Naive thymus-derived CD4-positive, alpha-beta T cell (primary cell): Measurements from ENCODE around the gene SPTA1. TPM values are rescaled to one million over a fixed set of nuclear protein-coding genes. Genes with fewer than 3 reads are reported as not detected.

Experiments used
- ATAC-seq: fragments of 150-1000 bp; cut with Tn5 transposase; 2 replicates; pipeline ENCODE4 v1.10.0; 2021; ENCODE audit warnings: mild to moderate bottlenecking, moderate library complexity
- CTCF ChIA-PET: fragments of 350-600 bp; sonication (Branson Sonifier 250); formaldehyde crosslinking; loops from one replicate; lab custom pipeline; 2021; ENCODE audit warnings: antibody characterized with exemption; lab: Charles Lee
- POLR2A ChIA-PET: fragments of 350-600 bp; sonication (Branson Sonifier 250); formaldehyde crosslinking; loops from one replicate; lab custom pipeline; 2021; ENCODE audit warnings: antibody characterized with exemption, inconsistent platforms; lab: Charles Lee
- DNase-seq, 9 donors: peaks; one replicate each; pipeline versions ENCODE4 v3.0.0 to v3.0.0-alpha.2; 2020 to 2022; ENCODE audit warnings: mixed read lengths in 1 of 9
- H3K27ac ChIP-seq: one replicate; pipeline ENCODE4 v1.7.0; 2013; ENCODE audit warnings: mild to moderate bottlenecking, low read depth, low read length, moderate library complexity
- H3K27me3 ChIP-seq, 2 donors: one replicate each; pipeline ENCODE4 v1.7.0; 2013; ENCODE audit warnings: low read length in 2 of 2, mild to moderate bottlenecking in 2 of 2, moderate library complexity in 2 of 2; ENCODE audit not compliant: control insufficient read depth in 2 of 2, insufficient read depth in 2 of 2
- H3K36me3 ChIP-seq, 3 experiments: 1 replicate in 2 of 3; 2 replicates in 1 of 3; pipeline ENCODE4 v1.7.0; 2013; ENCODE audit warnings: low read length in 3 of 3, mild to moderate bottlenecking in 3 of 3, moderate library complexity in 1 of 3; ENCODE audit not compliant: insufficient read depth in 3 of 3, control insufficient read depth in 2 of 3
- H3K4me1 ChIP-seq, 2 donors: one replicate each; pipeline ENCODE4 v1.7.0; 2013; ENCODE audit warnings: low read length in 2 of 2, mild to moderate bottlenecking in 2 of 2, moderate library complexity in 1 of 2; ENCODE audit not compliant: control insufficient read depth in 2 of 2, insufficient read depth in 2 of 2
- H3K4me3 ChIP-seq: 2 replicates; pipeline ENCODE4 v1.7.0; 2013; ENCODE audit warnings: mild to moderate bottlenecking, low read length
- H3K9me3 ChIP-seq, 3 experiments: 1 replicate in 2 of 3; 2 replicates in 1 of 3; pipeline ENCODE4 v1.7.0; 2013; ENCODE audit warnings: low read length in 3 of 3; ENCODE audit not compliant: control insufficient read depth in 2 of 3
- H3K27ac Mint-ChIP-seq, 9 donors: one replicate each; pipeline ENCODE4 v1.8.0; 2020 to 2022; ENCODE audit warnings: mixed read lengths in 9 of 9, mild to moderate bottlenecking in 8 of 9, moderate library complexity in 5 of 9, inconsistent platforms in 2 of 9
- H3K27me3 Mint-ChIP-seq, 5 donors: one replicate each; pipeline ENCODE4 v1.8.0; 2021 to 2022; ENCODE audit warnings: mixed read lengths in 5 of 5, mild to moderate bottlenecking in 1 of 5
- H3K36me3 Mint-ChIP-seq, 5 donors: one replicate each; pipeline ENCODE4 v1.8.0; 2020 to 2022; ENCODE audit warnings: mixed read lengths in 5 of 5, mild to moderate bottlenecking in 3 of 5, inconsistent platforms in 1 of 5
- H3K4me1 Mint-ChIP-seq, 7 donors: one replicate each; pipeline ENCODE4 v1.8.0; 2020 to 2022; ENCODE audit warnings: mixed read lengths in 7 of 7, mild to moderate bottlenecking in 3 of 7, inconsistent platforms in 1 of 7
- H3K4me3 Mint-ChIP-seq, 10 donors: one replicate each; pipeline ENCODE4 v1.8.0; 2020 to 2022; ENCODE audit warnings: mild to moderate bottlenecking in 10 of 10, mixed read lengths in 10 of 10, moderate library complexity in 6 of 10, inconsistent platforms in 2 of 10
- H3K9me3 Mint-ChIP-seq, 11 donors: one replicate each; pipeline ENCODE4 v1.8.0; 2020 to 2022; ENCODE audit warnings: mixed read lengths in 11 of 11, mild to moderate bottlenecking in 4 of 11, inconsistent platforms in 1 of 11, moderate library complexity in 1 of 11
- intact Hi-C, 2 donors: fragments of 100-400 bp; cut with micrococcal nuclease; formaldehyde crosslinking; loops; one replicate each; pipeline ENCODE4 v1.15.1; 2023
- polyA plus RNA-seq, 2 donors: library from polyadenylated mRNA; unstranded; fragments of 300-500 nt; fragmentation: Illumina TruSeq; gene quantifications; one replicate each; pipeline ENCODE4 v1.2.3, GENCODE V29; 2021
- total RNA-seq, 6 experiments: library from RNA in 5 of 6; stranded (reverse) in 5 of 6; gene quantifications; 1 replicate in 5 of 6; 2 replicates in 1 of 6; pipeline ENCODE4 v1.2.3 and lab custom pipeline; 2021 to 2026

The SPTA1 gene
- total and polyA plus RNA-seq, 7 experiments from 2014 or later, result not detected

GRCh38 chr1:158724442-158724841 is 37.9 kb upstream of the SPTA1 start:
- Histone ChIP-seq H3K36me3 (no peaks in the 10 kb centered on the region), H3K27me3 (no peaks in the 10 kb centered on the region), H3K9me3 (no peaks in the 10 kb centered on the region), H3K4me1 (no peaks in the 10 kb centered on the region), H3K27ac (no peak overlapping the region), H3K4me3 (no peak overlapping the region)
- intact Hi-C loops, result no loop called here
- ATAC-seq, result no peak
- ChIA-PET CTCF (no interaction called here), POLR2A (no interaction called here)
- H3K4me3 Mint-ChIP-seq, result no peak overlapping the region
- no peak for DNase-seq
- H3K4me1 Mint-ChIP-seq, result no peaks in the 10 kb centered on the region
- no peak overlapping the region for H3K27ac Mint-ChIP-seq
- no peaks in the 10 kb centered on the region for H3K9me3 Mint-ChIP-seq
- H3K27me3 Mint-ChIP-seq, result peaks cover 21 to 37% (median 30%) of the 10 kb centered on the region in 5 donors
- no peaks in the 10 kb centered on the region for H3K36me3 Mint-ChIP-seq

GRCh38 chr1:158720620-158721019 is 34.1 kb upstream of the SPTA1 start, which contains the start of gene OR6K3:
Gene OR6K3, minus strand, starts transcription at chr1:158720720. Its CDS starts 2,605 bp downstream, at chr1:158718115.
- Mint-ChIP-seq H3K36me3 (no peaks in the 10 kb centered on the region), H3K27ac (no peak within 1 kb of the TSS), H3K4me1 (peaks cover 0 to 3% (median 0%) of the 10 kb centered on the region in 7 donors), H3K4me3 (no peak within 1 kb of the TSS), H3K27me3 (peaks cover 12 to 48% (median 35%) of the 10 kb centered on the region in 5 donors), H3K9me3 (no peaks in the 10 kb centered on the region)
- POLR2A ChIA-PET, result no interaction called here
- no peaks in the 10 kb centered on the region for H3K27me3 ChIP-seq
- H3K4me1 ChIP-seq, result no peaks in the 10 kb centered on the region
- H3K36me3 ChIP-seq, result no peaks in the 10 kb centered on the region
- DNase-seq, result no peak
- no peaks in the 10 kb centered on the region for H3K9me3 ChIP-seq
- CTCF ChIA-PET, result no interaction called here
- intact Hi-C loops, result no loop called here
- no peak within 1 kb of the TSS for H3K4me3 ChIP-seq
- no peak within 1 kb of the TSS for H3K27ac ChIP-seq
- ATAC-seq, result no peak

- intact Hi-C loops, result no loop called here
- peaks cover 0 to 3% (median 0%) of the 10 kb centered on the region in 7 donors for H3K4me1 Mint-ChIP-seq
- no peaks in the 10 kb centered on the region for H3K27me3 ChIP-seq
- no peak overlapping the region for H3K27ac Mint-ChIP-seq
- no peak overlapping the region for H3K4me3 ChIP-seq
- H3K36me3 Mint-ChIP-seq, result no peaks in the 10 kb centered on the region
- H3K4me1 ChIP-seq, result no peaks in the 10 kb centered on the region
- peaks cover 0 to 2% (median 0%) of the 10 kb centered on the region in 11 donors for H3K9me3 Mint-ChIP-seq
- no peak overlapping the region for H3K4me3 Mint-ChIP-seq
- POLR2A ChIA-PET, result no interaction called here
- DNase-seq (no peak), ATAC-seq (no peak)
- H3K27me3 Mint-ChIP-seq, result peaks cover 12 to 52% (median 36%) of the 10 kb centered on the region in 5 donors
- no peaks in the 10 kb centered on the region for H3K36me3 ChIP-seq
- no peaks in the 10 kb centered on the region for H3K9me3 ChIP-seq
- no peak overlapping the region for H3K27ac ChIP-seq
- CTCF ChIA-PET, result no interaction called here
Measured at GRCh38 chr1:158719664-158720063, 33.1 kb upstream of the SPTA1 start.

GRCh38 chr1:158717344-158717743 is 30.8 kb upstream of the SPTA1 start:
- H3K4me3 ChIP-seq, result no peak overlapping the region
- Mint-ChIP-seq H3K4me1 (peaks cover 0 to 3% (median 0%) of the 10 kb centered on the region in 7 donors), H3K9me3 (peaks cover 0 to 2% (median 0%) of the 10 kb centered on the region in 11 donors), H3K36me3 (no peaks in the 10 kb centered on the region), H3K27me3 (peaks cover 22 to 54% (median 29%) of the 10 kb centered on the region in 5 donors), H3K27ac (no peak overlapping the region), H3K4me3 (no peak overlapping the region)
- POLR2A ChIA-PET, result no interaction called here
- H3K4me1 ChIP-seq, result no peaks in the 10 kb centered on the region
- H3K27me3 ChIP-seq, result no peaks in the 10 kb centered on the region
- no peak for DNase-seq
- no peak for ATAC-seq
- H3K27ac ChIP-seq, result no peak overlapping the region
- no peaks in the 10 kb centered on the region for H3K36me3 ChIP-seq
- intact Hi-C loops, result no loop called here
- H3K9me3 ChIP-seq, result no peaks in the 10 kb centered on the region
- CTCF ChIA-PET, result no interaction called here

GRCh38 chr1:158716335-158716734 is 29.8 kb upstream of the SPTA1 start:
- intact Hi-C loops, result no loop called here

GRCh38 chr1:158714754-158715153 is 28.2 kb upstream of the SPTA1 start:
- intact Hi-C loops, result no loop called here
- Histone ChIP-seq H3K27me3 (no peaks in the 10 kb centered on the region), H3K36me3 (no peaks in the 10 kb centered on the region), H3K27ac (no peak overlapping the region), H3K4me3 (no peak overlapping the region), H3K4me1 (no peaks in the 10 kb centered on the region), H3K9me3 (no peaks in the 10 kb centered on the region)
- Mint-ChIP-seq H3K4me1 (peaks cover 0 to 3% (median 0%) of the 10 kb centered on the region in 7 donors), H3K9me3 (peaks cover 0 to 2% (median 0%) of the 10 kb centered on the region in 11 donors), H3K27ac (no peak overlapping the region), H3K4me3 (no peak overlapping the region), H3K36me3 (no peaks in the 10 kb centered on the region), H3K27me3 (peaks cover 25 to 50% (median 37%) of the 10 kb centered on the region in 5 donors)
- DNase-seq (no peak), ATAC-seq (no peak)
- ChIA-PET POLR2A (no interaction called here), CTCF (no interaction called here)

More at GRCh38 chr1:158716335-158716734, 29.8 kb upstream of the SPTA1 start:
- no peak overlapping the region for H3K27ac Mint-ChIP-seq
- ATAC-seq (no peak), DNase-seq (no peak)
- Histone ChIP-seq H3K36me3 (no peaks in the 10 kb centered on the region), H3K4me1 (no peaks in the 10 kb centered on the region), H3K27me3 (no peaks in the 10 kb centered on the region), H3K27ac (no peak overlapping the region), H3K9me3 (no peaks in the 10 kb centered on the region), H3K4me3 (no peak overlapping the region)
- ChIA-PET CTCF (no interaction called here), POLR2A (no interaction called here)
- H3K36me3 Mint-ChIP-seq, result no peaks in the 10 kb centered on the region
- H3K4me3 Mint-ChIP-seq, result no peak overlapping the region
- peaks cover 0 to 2% (median 0%) of the 10 kb centered on the region in 11 donors for H3K9me3 Mint-ChIP-seq
- peaks cover 0 to 3% (median 0%) of the 10 kb centered on the region in 7 donors for H3K4me1 Mint-ChIP-seq
- H3K27me3 Mint-ChIP-seq, result peaks cover 25 to 54% (median 37%) of the 10 kb centered on the region in 5 donors

- no peaks in the 10 kb centered on the region for H3K4me1 Mint-ChIP-seq
- peaks cover 15 to 35% (median 29%) of the 10 kb centered on the region in 5 donors for H3K27me3 Mint-ChIP-seq
- no peak overlapping the region for H3K4me3 Mint-ChIP-seq
Measured at GRCh38 chr1:158711098-158711497, 24.6 kb upstream of the SPTA1 start.

More at GRCh38 chr1:158711098-158711497, 24.6 kb upstream of the SPTA1 start:
- ChIA-PET POLR2A (no interaction called here), CTCF (interaction anchor here (0.6 kb wide), 1 partner anchor 37 kb away, joined by 4 read pairs; no protein-coding TSS in a partner anchor)
- no peak overlapping the region for H3K27ac Mint-ChIP-seq
- no peaks in the 10 kb centered on the region for H3K4me1 ChIP-seq
- no peaks in the 10 kb centered on the region for H3K27me3 ChIP-seq
- H3K27ac ChIP-seq, result no peak overlapping the region
- intact Hi-C loops, result no loop called here
- H3K9me3 ChIP-seq, result no peaks in the 10 kb centered on the region
- ATAC-seq (no peak), DNase-seq (no peak)
- H3K4me3 ChIP-seq, result no peak overlapping the region
- H3K9me3 Mint-ChIP-seq, result peaks cover 0 to 2% (median 0%) of the 10 kb centered on the region in 11 donors
- H3K36me3 ChIP-seq, result no peaks in the 10 kb centered on the region
- H3K36me3 Mint-ChIP-seq, result no peaks in the 10 kb centered on the region
